Muscle layer of duodenum (tissue), 2 donors: Measurements from ENCODE around the gene MATR3.

Source experiments
- H3K27ac ChIP-seq: one replicate; pipeline ENCODE4 v1.7.0; 2013; ENCODE audit warnings: mild to moderate bottlenecking, low read length
- H3K27me3 ChIP-seq: one replicate; pipeline ENCODE4 v1.7.0; 2013; ENCODE audit warnings: low read depth, mild to moderate bottlenecking, control low read depth, low read length
- H3K36me3 ChIP-seq, 2 donors: one replicate each; pipeline ENCODE4 v1.7.0; 2013; ENCODE audit warnings: low read length in 2 of 2, control low read depth in 1 of 2, mild to moderate bottlenecking in 1 of 2; ENCODE audit not compliant: insufficient read depth in 2 of 2, control insufficient read depth in 1 of 2
- H3K4me1 ChIP-seq, 2 donors: one replicate each; pipeline ENCODE4 v1.7.0; 2013; ENCODE audit warnings: low read length in 2 of 2, mild to moderate bottlenecking in 2 of 2, control low read depth in 1 of 2, moderate library complexity in 1 of 2; ENCODE audit not compliant: insufficient read depth in 2 of 2, control insufficient read depth in 1 of 2
- H3K4me3 ChIP-seq, 2 donors: one replicate each; pipeline ENCODE4 v1.7.0; 2013; ENCODE audit warnings: low read length in 2 of 2, low read depth in 1 of 2, mild to moderate bottlenecking in 1 of 2
- H3K9me3 ChIP-seq, 2 donors: one replicate each; pipeline ENCODE4 v1.7.0; 2013; ENCODE audit warnings: low read length in 2 of 2, control low read depth in 1 of 2, mild to moderate bottlenecking in 1 of 2; ENCODE audit not compliant: control insufficient read depth in 1 of 2
- donor health status: healthy.

Gene MATR3

GRCh38 chr5:139378101-139378825 lies 84.7 kb downstream of the MATR3 start:
- Histone ChIP-seq H3K27ac (no peak overlapping the region), H3K36me3 (peaks cover 0 to 6% of the 10 kb centered on the region in 2 donors), H3K9me3 (no peaks in the 10 kb centered on the region), H3K4me1 (peaks cover 0 to 6% of the 10 kb centered on the region in 2 donors), H3K4me3 (no peak overlapping the region), H3K27me3 (no peaks in the 10 kb centered on the region)

DNA sequence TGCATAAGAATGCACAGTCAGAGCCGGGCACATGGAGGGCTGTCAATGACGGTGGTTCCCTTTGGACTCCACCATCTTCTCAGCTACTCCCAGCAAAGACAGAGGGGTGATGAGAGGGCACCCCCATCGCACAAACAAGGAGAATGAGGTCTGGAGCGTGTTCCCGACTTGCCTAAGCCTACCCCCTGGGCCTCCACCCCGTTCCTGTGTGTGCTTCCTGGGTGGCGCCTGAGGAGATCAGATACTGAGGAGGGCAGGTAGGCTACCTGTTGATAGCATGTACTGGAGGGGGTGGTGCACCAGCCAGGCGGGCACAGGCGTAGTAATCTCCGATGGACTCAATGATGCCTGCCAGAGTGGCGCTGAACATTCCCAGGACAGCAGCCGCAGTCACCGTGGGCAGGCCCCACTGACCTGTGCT lies 85.4 kb downstream of the MATR3 start:
- Histone ChIP-seq H3K4me1 (peaks cover 0 to 2% of the 10 kb centered on the region in 2 donors), H3K9me3 (no peaks in the 10 kb centered on the region), H3K27ac (no peak overlapping the region), H3K36me3 (peaks cover 0 to 6% of the 10 kb centered on the region in 2 donors), H3K4me3 (no peak overlapping the region), H3K27me3 (no peaks in the 10 kb centered on the region)

- Histone ChIP-seq H3K36me3 (peaks cover 0 to 6% of the 10 kb centered on the region in 2 donors), H3K27ac (no peak overlapping the region), H3K27me3 (no peaks in the 10 kb centered on the region), H3K4me1 (peaks cover 0 to 4% of the 10 kb centered on the region in 2 donors), H3K4me3 (no peak overlapping the region), H3K9me3 (no peaks in the 10 kb centered on the region)
Observed at GRCh38 chr5:139379626-139380449, 86.3 kb downstream of the MATR3 start.
